HG03135 (cell line): ENCODE results near the gene PXYLP1.

Source experiments
- ATAC-seq: cut with Tn5 transposase; IDR thresholded peaks from one replicate; pipeline ENCODE4 v1.9.1; 2021; ENCODE audit warnings: mild to moderate bottlenecking, moderate library complexity; ENCODE audit not compliant: unreplicated experiment

PXYLP1 gene

DNA sequence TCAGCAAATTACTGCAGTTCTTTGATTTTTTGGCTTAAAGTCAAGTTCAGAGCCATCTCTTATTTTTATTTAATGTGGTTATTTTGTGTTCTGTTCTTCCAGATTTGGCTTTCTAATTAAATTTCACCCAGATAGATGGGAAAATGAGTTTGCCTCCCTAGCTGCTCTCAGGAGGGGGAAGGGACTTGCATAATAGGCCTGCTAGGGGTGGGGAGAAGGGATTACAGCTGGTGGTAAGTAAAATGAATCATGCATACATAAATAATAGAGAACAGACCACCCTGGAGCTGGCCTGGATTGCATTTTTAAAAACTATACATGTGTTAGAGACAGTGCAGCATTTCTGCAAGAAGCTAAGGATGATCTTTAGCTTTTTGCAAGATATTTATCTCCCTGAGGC is 3.9 kb upstream of the PXYLP1 start:
- ATAC-seq = no peak

DNA sequence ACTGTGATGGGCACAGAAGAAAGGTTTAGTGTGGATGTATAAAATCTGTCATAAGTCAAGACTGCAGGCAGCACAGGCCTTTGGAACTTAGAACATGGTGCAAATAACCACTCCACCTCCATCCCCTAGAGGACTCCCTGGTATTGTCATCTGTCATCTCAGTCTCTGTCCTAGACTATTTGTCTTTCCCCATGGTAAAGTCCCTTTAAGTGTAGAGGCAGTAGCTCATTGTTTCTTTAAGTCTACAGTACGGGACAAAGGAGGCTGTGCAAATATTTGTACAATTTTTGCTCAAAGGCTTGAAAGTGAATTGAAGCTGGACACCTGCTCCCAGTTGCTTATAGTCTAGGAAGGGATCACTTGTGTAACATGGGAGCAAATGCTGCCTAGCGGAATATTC is 3.2 kb upstream of the PXYLP1 start:
- no peak for ATAC-seq

DNA sequence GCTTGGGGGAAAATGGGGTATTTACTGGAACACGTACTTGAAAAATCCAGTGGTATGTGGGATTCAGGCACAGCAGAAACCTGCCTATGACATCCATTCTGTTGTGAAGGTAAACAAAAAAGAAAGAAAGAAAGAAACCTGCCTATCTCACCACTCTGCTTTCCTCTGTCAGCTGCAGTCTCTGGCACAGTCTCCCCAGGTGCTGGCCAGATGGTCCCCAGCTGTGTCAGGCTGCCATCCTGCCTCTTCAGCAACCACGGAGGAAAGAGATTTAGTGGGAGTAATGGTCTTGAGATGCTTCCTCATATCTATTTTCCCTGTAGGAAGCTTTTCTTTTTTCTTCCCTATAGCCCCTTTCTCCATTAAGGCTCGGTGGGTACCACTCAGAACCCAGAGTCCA is 2.5 kb upstream of the PXYLP1 start:
- ATAC-seq = no peak

DNA sequence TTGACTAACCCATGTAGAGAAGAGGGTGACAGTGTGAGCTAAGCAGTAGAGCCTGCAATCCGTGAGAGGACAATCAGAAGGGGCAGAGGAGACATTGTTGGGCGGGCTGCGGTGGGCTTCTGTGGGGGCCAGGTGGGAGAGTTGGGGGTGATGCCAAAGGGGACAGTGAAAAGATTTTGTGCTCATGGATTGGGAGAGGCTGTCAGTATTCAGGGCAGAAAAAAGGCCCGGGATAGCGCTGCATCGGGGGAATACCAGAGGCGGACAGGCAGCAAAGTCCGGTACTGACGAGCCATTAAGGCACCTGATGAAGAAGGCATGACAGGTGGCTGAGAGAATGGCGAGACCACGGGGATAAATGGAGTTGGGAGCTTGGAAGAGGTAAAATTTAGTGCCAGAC is 1.3 kb upstream of the PXYLP1 start:
- ATAC-seq = no peak

DNA sequence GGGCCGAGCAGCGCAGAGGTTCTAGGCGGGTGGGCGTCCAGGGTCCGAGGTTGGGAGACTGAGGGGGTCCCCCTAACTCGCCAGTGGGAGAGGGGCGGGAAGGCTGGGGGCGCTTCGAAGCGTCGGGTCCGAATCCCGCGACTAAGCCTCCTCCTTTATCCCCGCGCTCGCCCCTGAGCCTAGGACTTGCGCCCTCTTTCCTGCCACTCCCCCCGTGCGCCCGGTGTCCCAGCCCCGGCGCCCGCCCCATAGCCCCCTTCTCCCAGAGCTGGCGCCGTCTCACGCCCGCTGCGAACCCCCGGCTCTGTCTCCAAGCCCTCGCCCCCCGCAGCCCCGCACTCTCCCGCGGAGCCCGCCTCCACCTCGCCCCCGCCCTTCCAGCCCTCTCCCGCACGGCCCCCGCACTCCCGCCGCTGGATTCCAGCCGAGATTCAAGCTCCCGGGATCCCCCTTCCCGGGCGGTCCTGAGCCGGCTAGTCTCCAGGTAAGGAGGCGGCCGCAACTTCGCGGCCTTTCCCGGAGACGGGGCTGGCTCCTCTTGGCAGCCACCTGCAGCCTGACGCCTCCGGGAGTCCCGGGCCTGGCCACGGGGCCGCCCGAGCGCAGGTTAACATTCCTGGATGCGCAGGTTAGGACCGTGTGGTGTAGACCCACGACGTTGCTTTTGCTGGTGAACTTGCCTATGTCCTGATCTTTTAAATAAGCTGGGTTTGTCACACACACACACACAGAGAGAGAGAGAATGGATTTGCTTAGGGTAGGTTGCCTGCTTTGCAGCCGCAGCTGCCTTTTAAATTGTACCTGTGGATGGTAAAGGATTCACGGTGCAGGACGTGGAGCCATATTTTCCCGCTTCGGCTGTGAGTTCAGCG is 563 bp downstream of the PXYLP1 start:
- peak; percentile 16 for ATAC-seq

DNA sequence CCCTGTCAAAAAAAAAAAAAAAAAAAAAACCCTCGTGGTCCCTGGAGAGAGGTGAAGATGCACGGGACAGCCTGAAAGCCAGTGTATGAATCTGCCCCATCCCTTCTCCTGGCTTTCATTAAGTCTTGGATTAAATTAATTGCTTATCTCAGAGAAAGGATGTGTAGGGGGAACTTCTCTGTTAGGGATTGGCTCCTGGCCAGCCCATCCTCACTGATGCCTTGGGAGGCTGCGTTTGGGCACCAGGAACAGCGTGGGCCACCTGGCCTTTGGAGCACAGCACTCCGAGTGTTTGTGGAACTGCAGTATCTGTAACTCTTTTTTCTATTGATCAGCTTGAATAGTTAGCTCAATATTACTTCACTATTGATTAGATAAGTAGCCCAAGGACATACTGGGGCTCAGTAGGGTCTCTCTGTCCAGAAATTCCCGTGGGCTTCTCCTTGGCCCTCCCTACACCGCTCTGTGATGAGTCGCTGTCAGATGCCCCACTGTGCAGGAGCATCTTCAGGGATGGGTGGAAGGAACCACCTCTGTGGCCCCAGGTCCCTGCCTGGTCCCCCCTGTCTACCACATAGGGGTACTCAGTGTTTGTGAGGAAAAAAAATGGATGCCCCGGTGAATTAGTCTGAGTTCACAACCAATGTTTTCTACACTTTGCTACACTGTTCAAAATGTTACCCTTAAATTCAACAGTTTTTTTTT is 2.0 kb downstream of the PXYLP1 start:
- no peak for ATAC-seq

DNA sequence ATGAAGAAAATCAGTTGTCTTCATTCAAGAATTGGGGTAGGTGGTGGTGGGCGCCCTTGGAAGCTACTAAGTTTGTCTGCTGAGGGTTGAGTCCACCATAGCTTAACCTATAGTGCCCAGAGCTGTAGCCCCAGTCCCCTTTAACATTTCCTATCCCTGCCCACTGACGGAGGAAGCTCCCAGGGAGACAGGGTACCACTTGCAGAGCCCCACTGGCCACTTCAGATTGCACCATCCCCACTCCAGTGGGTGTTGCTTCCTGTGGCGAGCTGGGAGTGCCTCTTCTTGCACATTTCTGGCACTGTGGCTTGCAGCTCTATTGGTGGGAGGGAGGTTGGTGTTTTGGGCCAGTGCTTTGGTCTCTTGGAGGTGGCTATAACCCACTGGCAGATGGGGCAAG is 2.7 kb downstream of the PXYLP1 start:
- ATAC-seq = no peak

DNA sequence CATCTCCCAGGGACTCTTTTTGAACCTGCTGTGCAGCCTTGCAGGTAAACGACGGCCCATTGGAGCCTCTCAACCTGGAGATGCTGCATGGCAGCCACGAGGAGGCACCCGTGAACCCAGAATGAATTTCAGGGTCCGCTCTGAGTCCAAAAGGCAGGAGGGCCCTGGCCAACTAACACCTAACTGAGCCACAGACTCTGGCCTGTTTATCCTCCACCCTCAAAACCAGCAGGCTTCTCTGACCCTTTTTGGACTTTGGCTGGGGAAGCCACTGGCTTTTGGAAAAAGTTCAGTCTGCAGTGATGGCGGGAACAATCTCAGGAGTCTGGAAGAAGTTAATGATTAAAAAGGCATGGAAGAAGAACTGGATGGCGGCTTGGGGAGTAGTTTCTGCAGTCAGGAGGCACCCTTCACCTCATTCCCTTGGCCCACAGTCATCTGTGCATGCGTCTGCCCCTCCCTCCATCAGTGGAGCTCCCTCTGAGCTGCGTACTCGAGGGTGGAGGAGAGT is 4.1 kb downstream of the PXYLP1 start:
- ATAC-seq = no peak

DNA sequence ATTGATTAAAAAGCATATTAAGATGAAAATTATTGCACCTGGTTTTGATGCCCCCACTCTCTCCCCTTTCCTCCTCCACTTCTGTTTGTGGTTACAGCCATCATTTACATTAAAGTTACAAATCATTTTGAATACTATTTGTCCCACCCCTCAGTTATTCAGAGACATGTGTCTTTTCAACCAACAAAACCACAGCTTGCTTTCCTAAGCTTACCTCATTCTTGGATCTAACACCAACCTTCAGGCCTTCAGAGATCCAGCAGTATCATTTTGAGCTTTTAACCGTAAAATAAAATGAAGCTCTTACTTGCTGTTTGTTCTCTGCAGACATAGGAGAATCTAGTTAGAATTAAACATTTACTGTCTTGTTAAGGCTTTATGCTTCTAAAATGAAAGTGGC is 4.7 kb downstream of the PXYLP1 start:
- no peak for ATAC-seq

DNA sequence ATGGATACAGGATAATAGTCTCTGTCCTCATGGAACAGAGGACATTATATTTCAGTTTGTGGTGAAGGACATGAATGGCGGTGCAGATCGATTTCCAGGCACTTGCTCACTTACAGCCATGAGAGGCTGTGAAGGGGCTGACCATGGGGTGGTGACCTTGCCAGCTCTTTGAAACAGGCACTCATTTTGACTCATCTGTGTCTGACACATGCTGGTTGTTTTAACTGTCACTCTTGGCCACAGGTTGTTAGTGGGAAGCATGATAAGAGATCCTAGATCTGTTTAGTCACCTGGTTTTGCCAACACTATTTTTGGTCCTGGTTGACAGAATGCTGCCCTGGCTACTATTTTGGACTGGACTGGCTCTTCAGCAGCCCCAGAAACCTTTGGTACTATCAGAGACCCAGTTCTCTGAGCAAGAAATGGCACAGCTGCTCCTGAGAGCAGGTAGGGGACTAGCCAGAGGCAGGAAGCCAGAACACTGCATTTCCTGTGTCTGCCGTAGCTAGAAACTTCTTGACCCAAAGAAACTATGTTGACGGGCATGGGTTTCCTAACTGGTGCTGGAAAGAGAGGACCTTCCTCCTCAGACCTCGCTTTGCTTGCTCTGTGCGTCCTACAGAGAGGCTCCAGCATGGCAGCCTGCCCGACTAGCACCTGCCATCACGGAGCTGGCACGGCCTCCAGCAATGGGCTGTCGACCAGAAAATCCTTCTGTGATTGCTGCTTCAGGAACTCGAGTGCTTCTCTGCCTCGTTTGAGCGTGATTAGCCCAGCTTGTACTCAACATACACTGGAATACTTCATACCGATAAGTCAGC is 6.3 kb downstream of the PXYLP1 start:
- no peak for ATAC-seq

DNA sequence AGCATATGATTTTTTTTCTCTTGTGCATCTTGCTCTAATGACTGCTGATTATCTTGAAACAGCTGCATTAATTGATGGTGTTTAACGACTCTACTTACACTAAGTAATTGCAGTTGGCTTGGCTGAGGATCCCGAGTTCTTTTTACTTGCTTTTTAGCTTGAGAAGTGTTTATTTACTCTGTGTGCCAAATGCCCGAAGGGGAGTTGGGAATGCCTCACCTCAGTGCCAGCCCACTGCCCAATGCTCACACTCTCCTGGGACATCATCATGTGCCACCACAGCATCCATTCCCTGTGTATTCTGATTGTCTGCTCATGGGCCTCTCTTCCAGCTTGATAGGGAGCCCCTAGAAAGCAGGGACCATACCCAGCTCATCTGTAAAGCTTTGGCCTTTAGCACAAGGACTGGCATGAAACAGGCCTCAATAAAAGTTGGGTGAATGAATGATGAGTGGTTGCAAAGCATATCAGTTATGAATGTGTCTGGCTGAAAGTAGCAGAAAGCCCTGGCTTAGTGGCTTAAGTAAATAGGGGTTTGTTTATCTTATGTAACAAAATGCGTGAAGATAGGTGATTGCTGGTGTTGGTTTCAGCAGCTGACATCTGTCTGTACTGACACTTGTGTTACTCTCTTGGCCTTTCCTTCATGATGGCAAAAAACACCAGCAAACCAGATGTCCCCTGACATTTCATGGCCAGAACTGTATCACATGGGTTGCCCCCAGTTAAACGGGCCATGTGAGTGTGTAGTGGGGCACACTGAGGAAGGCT is 8.1 kb downstream of the PXYLP1 start:
- no peak for ATAC-seq

DNA sequence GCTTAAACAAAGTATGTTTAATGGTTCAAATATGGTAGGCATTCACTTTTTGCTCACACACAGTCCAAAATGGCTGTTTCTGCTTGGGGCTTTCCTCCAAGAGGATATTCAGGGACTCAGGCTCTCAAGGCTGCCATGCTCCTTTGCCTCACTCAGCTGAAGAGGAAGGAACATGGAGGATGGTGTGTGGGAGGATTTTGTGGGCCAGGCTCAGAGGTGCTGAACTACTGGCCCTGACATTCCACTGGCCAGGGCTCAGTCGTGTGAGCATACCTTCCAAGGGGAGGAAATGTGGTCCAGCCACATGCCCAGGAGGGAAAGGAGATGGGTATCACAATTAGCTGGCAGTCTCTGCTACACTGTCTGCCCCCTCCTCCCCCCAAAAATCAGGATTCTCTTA is 8.7 kb downstream of the PXYLP1 start:
- no peak for ATAC-seq

DNA sequence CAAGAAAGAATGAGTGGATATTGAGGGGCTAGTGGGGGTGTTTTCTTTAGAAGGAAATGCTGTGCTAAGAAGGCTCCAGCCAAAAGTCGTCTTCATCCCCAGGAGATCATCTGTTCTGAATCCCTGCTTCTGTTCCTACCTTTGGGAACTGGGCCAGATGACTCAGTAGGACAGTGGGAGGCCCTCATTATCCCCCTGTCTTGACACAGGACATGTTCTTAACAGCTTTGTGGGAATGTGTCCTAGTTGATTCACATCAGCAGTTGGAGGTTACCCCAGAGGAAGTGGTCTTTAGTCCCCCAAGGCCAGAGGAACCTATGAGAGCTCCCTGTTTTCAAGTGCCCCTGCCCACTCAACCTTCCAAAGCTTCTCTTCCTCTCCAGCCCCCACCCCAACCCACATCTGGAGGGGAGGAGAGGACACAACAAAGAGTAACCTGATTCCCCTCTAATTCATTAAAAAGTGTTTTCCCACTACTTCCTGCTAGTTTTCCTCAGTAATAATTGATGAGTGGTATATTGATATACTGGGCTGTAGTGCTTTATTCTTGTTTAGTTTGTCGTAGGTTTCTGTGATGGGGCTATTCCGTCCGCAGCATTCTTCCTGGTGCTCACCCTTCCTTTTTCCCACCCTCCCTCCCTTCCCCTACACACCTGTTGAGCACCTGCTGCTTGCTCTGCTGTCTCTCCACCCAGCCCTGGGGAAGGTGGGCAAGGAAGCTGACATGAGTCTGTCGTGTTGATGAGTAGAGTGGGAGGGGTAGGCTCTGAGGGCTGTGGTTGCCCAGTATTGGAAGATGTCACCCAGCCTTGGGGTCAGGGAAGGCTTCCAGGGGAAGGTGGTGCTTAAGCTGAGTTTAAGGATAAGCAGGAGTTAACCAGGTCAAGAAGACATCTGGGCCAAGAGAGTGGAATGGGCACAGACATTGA is 9.3 kb downstream of the PXYLP1 start:
- ATAC-seq = no peak

DNA sequence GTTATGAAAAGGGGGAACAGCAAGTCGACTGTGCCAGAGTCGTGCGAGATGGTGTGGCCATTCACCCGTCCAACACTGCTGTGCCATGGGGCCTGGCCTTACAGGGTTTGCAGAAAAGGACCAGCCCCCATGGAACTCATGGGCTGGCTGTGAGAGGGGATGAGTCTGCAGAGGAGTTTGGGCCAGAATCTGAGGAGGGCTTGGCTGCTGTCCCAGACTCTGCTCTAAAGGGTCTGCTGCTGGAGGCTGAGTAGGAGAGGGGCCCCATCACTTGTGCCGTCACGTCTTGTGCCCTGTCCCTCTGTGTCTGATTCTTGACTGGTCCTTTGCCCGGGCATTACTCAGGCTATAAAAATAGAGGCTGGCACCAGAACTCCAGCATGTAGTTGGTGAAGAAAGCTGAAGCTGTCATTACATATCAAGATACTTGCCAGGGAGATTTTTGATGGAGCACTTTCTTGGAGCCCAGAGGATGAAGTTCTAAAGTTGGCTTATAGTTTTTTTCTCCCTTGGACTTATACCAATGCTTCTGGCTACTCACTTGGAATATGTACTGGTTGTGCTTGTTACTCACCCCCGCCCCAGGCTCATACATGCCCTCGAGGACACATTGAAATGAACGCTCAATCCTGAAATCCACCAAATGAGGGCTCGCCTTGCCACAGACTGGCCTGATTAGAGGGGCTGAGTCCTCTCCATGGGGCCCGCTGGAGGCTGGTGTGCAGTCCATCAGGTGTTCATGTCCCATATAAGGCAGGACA is 10.2 kb downstream of the PXYLP1 start:
- ATAC-seq = no peak

DNA sequence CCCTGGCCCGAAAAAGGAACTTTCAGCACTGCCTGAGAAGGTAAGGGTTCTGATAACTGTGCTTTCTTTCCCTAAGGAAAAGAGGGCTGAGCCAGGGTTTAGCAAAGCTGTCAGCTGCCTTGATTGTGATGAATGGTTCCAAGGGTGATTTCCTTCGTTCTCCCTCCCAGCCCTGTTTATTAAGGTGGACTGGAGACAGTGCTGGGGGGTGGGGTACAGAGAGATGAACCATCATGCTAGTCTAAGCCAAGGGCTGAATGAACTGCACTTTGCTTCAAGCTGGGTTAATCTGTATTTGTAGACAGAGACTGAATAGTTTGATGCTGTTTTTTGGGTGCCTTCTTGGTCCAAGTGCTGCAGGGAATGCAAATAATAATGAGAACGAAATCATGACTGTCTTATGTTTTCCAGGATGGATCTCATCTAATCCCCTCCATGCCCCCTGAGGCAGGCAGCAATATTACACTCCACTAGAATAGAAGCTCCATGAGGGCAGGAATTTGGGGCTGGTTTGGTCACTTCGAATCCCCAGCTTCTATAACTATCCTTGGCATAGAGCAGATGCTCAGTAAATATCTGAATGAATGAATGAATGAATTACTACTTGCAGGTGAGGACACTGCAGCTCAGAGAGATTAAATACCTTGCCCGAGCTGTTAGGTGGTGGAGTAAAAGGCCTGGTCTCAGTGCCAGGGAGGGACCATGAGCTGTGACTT is 10.9 kb downstream of the PXYLP1 start:
- ATAC-seq = no peak

DNA sequence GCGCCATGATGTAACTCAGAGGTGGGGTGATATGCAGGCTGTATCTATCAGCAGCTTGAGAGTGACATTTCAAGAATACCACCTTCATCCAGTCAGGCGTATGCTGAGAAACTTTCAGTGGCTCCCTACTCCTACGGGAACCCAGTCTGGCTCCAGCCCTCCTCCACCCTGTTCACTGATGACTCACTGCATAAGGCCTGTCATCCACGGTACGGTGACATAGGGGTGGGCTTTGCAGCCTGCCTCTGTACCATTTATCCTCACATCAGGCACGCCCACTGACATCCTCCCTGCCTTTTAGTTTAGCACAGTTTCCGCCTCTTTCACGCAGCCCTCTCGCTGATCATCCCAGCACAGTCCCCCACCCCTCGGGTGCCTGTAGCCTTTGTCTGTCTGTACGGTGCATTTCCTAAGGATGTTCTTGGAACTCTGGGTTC is 11.7 kb downstream of the PXYLP1 start:
- ATAC-seq = no peak

DNA sequence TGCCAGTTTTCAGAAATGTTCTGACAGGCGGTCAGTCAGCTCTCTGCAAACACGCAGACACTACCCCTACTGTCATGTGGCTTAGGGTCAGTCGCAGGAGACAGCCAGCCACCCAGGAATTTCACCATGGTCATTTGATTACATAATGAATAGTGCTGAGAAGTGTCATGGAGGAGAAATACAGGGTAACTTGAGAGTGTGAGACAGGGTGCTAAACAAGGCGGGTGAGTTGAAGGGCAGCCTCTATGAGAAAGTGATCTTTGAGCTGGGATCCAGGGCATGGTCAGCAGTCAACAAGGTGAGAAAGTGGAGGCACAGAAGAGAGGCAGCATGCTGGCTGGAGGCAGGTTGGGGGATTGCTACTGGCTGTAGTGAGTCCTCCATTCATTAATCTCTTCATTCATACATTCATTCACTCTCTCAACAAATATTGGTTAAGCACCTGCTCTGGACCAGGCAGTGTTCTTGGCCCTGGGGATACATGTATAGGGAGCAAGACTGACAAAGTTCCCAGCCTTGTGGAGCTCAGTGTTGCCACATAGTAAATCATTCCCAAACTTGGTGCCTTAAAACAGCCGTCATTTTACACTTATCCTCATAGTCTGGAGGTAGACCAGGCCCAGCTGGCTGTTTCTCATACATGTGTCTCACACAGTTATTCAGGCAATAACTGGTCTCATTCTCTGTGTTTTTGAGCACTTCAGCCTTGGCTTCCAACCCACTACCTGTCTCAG is 14.8 kb downstream of the PXYLP1 start:
- no peak for ATAC-seq

DNA sequence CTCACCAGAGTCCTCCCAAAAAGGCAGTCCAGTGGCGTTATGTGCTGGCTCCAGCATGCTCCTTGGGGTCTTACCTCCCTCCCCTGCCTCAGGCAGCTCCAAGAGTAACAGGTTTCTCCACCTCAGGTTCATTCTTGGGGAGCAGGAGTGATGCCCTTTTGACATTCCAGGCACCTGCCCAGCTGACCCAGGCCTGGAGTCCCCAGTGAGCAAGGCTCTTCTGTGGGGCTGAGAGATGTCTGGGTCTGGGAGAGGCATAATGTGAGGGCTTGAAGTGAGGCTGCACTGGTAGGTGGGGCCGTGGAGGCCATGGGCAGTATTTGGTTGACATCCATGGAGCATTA is 15.3 kb downstream of the PXYLP1 start:
- ATAC-seq = no peak
